ENCODE measurements around the gene MRFAP1L1. TPM values are rescaled to one million over a fixed set of nuclear protein-coding genes. Genes with fewer than 3 reads are reported as not detected.

The MRFAP1L1 gene
- polyA plus RNA-seq, 3 donors, result 7.6 to 19.1 (median 13.8) TPM

- Histone ChIP-seq H3K9me3 (replicated peaks in 1 of 2; ENCODE audit: control insufficient read depth in 1 of 2, insufficient read depth in 1 of 2, low read length in 2 of 2) (no peaks in the 10 kb centered on the region), H3K4me2 (replicated peaks; ENCODE audit: extremely low read depth, low read length, poor library complexity, severe bottlenecking) (no peak overlapping the region), H3K4me3 (replicated peaks in 1 of 3; ENCODE audit: low read depth in 2 of 3, low read length in 3 of 3) (no peak overlapping the region), H3K4me1 (ENCODE audit: control insufficient read depth in 1 of 2, insufficient read depth in 2 of 2, low read length in 2 of 2) (no peaks in the 10 kb centered on the region), H3K36me3 (replicated peaks in 1 of 2; ENCODE audit: control insufficient read depth in 1 of 2, insufficient read depth in 2 of 2, low read length in 2 of 2) (no peaks in the 10 kb centered on the region), H4K20me1 (ENCODE audit: insufficient read depth, low read length) (no peaks in the 10 kb centered on the region), H2AFZ (ENCODE audit: insufficient read depth, low read depth, low read length, poor library complexity, severe bottlenecking) (no peak overlapping the region), H3K27ac (ENCODE audit: low read depth in 1 of 2, low read length in 2 of 2) (no peak overlapping the region), H3K9ac (ENCODE audit: insufficient read depth, low read length, poor library complexity, severe bottlenecking) (no peak overlapping the region), H3K27me3 (ENCODE audit: control insufficient read depth in 2 of 2, insufficient read depth in 2 of 2, low read length in 2 of 2) (no peaks in the 10 kb centered on the region), H3K79me2 (ENCODE audit: insufficient read depth, low read length) (no peaks in the 10 kb centered on the region)
- Mint-ChIP-seq H3K27me3 (ENCODE audit: low read depth in 3 of 3) (peaks cover 8 to 22% (median 16%) of the 10 kb centered on the region in 3 donors), H3K36me3 (no peaks in the 10 kb centered on the region), H3K9me3 (peaks cover 0 to 7% (median 0%) of the 10 kb centered on the region in 7 donors), H3K27ac (no peak overlapping the region), H3K4me3 (peak overlapping the region in 1 of 2 donors; percentile 19), H3K4me1 (peaks cover 1% of the 10 kb centered on the region)
- DNase-seq, result no peak
- WGBS (ENCODE audit: insufficient coverage), result 89% methylated on average over 1 of the region's 4 CpGs
- intact Hi-C loops (cut with micrococcal nuclease), result no loop called here
- no peak for TF ChIP-seq CTCF (IDR thresholded peaks at IDR 0.05)
These were observed 30.3 kb upstream of the MRFAP1L1 start for GRCh38 chr4:6739920-6740319.

GRCh38 chr4:6734165-6734786, 24.6 kb upstream of the MRFAP1L1 start:
- WGBS (ENCODE audit: insufficient coverage), result 89% methylated on average over 11 of the region's 16 CpGs
- H3K36me3 ChIP-seq (replicated peaks in 1 of 2; ENCODE audit: control insufficient read depth in 1 of 2, insufficient read depth in 2 of 2, low read length in 2 of 2), result no peaks in the 10 kb centered on the region
- TF ChIP-seq CTCF (IDR thresholded peaks at IDR 0.05), result no peak
- peak overlapping the region in 1 of 2 donors; percentile 31 for H3K4me3 Mint-ChIP-seq
- peaks cover 6 to 37% (median 12%) of the 10 kb centered on the region in 3 donors for H3K27me3 Mint-ChIP-seq (ENCODE audit: low read depth in 3 of 3)
- H3K36me3 Mint-ChIP-seq, result no peaks in the 10 kb centered on the region
- no peak overlapping the region for H3K4me2 ChIP-seq (replicated peaks; ENCODE audit: extremely low read depth, low read length, poor library complexity, severe bottlenecking)
- H3K27ac Mint-ChIP-seq, result no peak overlapping the region
- no peak for DNase-seq
- no peak overlapping the region for H3K4me3 ChIP-seq (replicated peaks in 1 of 3; ENCODE audit: low read depth in 2 of 3, low read length in 3 of 3)
- H3K4me1 Mint-ChIP-seq, result peaks cover 8% of the 10 kb centered on the region
- no peaks in the 10 kb centered on the region for H3K79me2 ChIP-seq (ENCODE audit: insufficient read depth, low read length)
- intact Hi-C loops (cut with micrococcal nuclease), result no loop called here
- H3K9me3 ChIP-seq (replicated peaks in 1 of 2; ENCODE audit: control insufficient read depth in 1 of 2, insufficient read depth in 1 of 2, low read length in 2 of 2), result no peaks in the 10 kb centered on the region
- no peaks in the 10 kb centered on the region for H4K20me1 ChIP-seq (ENCODE audit: insufficient read depth, low read length)
- H2AFZ ChIP-seq (ENCODE audit: insufficient read depth, low read depth, low read length, poor library complexity, severe bottlenecking), result no peak overlapping the region
- no peaks in the 10 kb centered on the region for H3K27me3 ChIP-seq (ENCODE audit: control insufficient read depth in 2 of 2, insufficient read depth in 2 of 2, low read length in 2 of 2)
- H3K4me1 ChIP-seq (ENCODE audit: control insufficient read depth in 1 of 2, insufficient read depth in 2 of 2, low read length in 2 of 2), result peaks cover 10 to 13% of the 10 kb centered on the region in 2 donors
- peaks cover 0 to 4% (median 0%) of the 10 kb centered on the region in 7 donors for H3K9me3 Mint-ChIP-seq
- H3K9ac ChIP-seq (ENCODE audit: insufficient read depth, low read length, poor library complexity, severe bottlenecking), result no peak overlapping the region
- H3K27ac ChIP-seq (ENCODE audit: low read depth in 1 of 2, low read length in 2 of 2), result no peak overlapping the region
